Measurements from ENCODE around the gene FMO3. TPM values are rescaled to one million over a fixed set of nuclear protein-coding genes. Genes with fewer than 3 reads are reported as not detected.

The FMO3 gene
- polyA plus RNA-seq, 1 donor (not counting 4 experiments of a cell fraction or from before 2014, with no cell fraction given) = not detected

- peaks cover 3% of the 10 kb centered on the region for H3K27me3 ChIP-seq (ENCODE audit: control insufficient read depth, extremely low read depth, insufficient read depth, low read length)
- dilution Hi-C loops (cut with MboI; ENCODE audit: extremely low pct_ligation_motif_present, low sequenced_read_pairs) = no loop called here
- H3K79me2 ChIP-seq (ENCODE audit: control insufficient read depth, insufficient read depth, low read length) = no peaks in the 10 kb centered on the region
- no peaks in the 10 kb centered on the region for H3K4me1 ChIP-seq (ENCODE audit: control insufficient read depth, extremely low read depth, insufficient read depth, low read length)
- H3K9ac ChIP-seq (ENCODE audit: control insufficient read depth, extremely low read depth, insufficient read depth, low read length) = no peak overlapping the region
- DNase-seq (ENCODE audit: low read depth, low spot score) = no peak
- no peak overlapping the region for H3K4me3 ChIP-seq (ENCODE audit: control insufficient read depth in 2 of 3, extremely low read depth in 1 of 3, insufficient read depth in 2 of 3, low read depth in 1 of 3, low read length in 3 of 3)
- H3K36me3 ChIP-seq (ENCODE audit: control insufficient read depth in 2 of 2, extremely low read depth in 1 of 2, insufficient read depth in 2 of 2, low read length in 2 of 2) = no peaks in the 10 kb centered on the region
- H3K27ac ChIP-seq (ENCODE audit: control insufficient read depth, insufficient read depth, low read length) = no peak overlapping the region
- no peak overlapping the region for H2AFZ ChIP-seq (ENCODE audit: control insufficient read depth, low read length)
- no peaks in the 10 kb centered on the region for H3K9me1 ChIP-seq (ENCODE audit: control insufficient read depth, extremely low read depth, insufficient read depth, low read length)
- no peak for FAIRE-seq
- no peaks in the 10 kb centered on the region for H4K20me1 ChIP-seq (ENCODE audit: control insufficient read depth, extremely low read depth, insufficient read depth, low read length)
- H3K4me2 ChIP-seq (ENCODE audit: control insufficient read depth, extremely low read depth, insufficient read depth, low read depth, low read length) = no peak overlapping the region
- TF ChIP-seq CTCF (optimal IDR thresholded peaks at IDR 0.05 in 1 of 3, IDR thresholded peaks at IDR 0.05 in 1 of 3, conservative IDR thresholded peaks at IDR 0.05 in 1 of 3; ENCODE audit: extremely low read depth in 1 of 3, insufficient read depth in 2 of 3, low read length in 3 of 3) (no peak), EZH2 (IDR thresholded peaks at IDR 0.05; ENCODE audit: low read length) (no peak)
- H3K9me3 ChIP-seq (ENCODE audit: control insufficient read depth, low read depth, low read length) = no peaks in the 10 kb centered on the region
Measured at GRCh38 chr1:171117085-171117484, 26.4 kb downstream of the FMO3 start.

- Histone ChIP-seq H3K27ac (ENCODE audit: control insufficient read depth, insufficient read depth, low read length) (no peak overlapping the region), H3K9me3 (ENCODE audit: control insufficient read depth, low read depth, low read length) (no peaks in the 10 kb centered on the region), H3K4me2 (ENCODE audit: control insufficient read depth, extremely low read depth, insufficient read depth, low read depth, low read length) (no peak overlapping the region), H3K9me1 (ENCODE audit: control insufficient read depth, extremely low read depth, insufficient read depth, low read length) (no peaks in the 10 kb centered on the region), H3K9ac (ENCODE audit: control insufficient read depth, extremely low read depth, insufficient read depth, low read length) (no peak overlapping the region), H4K20me1 (ENCODE audit: control insufficient read depth, extremely low read depth, insufficient read depth, low read length) (no peaks in the 10 kb centered on the region), H3K27me3 (ENCODE audit: control insufficient read depth, extremely low read depth, insufficient read depth, low read length) (no peaks in the 10 kb centered on the region), H3K79me2 (ENCODE audit: control insufficient read depth, insufficient read depth, low read length) (no peaks in the 10 kb centered on the region), H2AFZ (ENCODE audit: control insufficient read depth, low read length) (no peak overlapping the region), H3K36me3 (ENCODE audit: control insufficient read depth in 2 of 2, extremely low read depth in 1 of 2, insufficient read depth in 2 of 2, low read length in 2 of 2) (no peaks in the 10 kb centered on the region), H3K4me3 (ENCODE audit: control insufficient read depth in 2 of 3, extremely low read depth in 1 of 3, insufficient read depth in 2 of 3, low read depth in 1 of 3, low read length in 3 of 3) (no peak overlapping the region), H3K4me1 (ENCODE audit: control insufficient read depth, extremely low read depth, insufficient read depth, low read length) (no peaks in the 10 kb centered on the region)
- DNase-seq (ENCODE audit: low read depth, low spot score) (no peak), FAIRE-seq (no peak)
- dilution Hi-C loops (cut with MboI; ENCODE audit: extremely low pct_ligation_motif_present, low sequenced_read_pairs) = no loop called here
- TF ChIP-seq CTCF (optimal IDR thresholded peaks at IDR 0.05 in 1 of 3, IDR thresholded peaks at IDR 0.05 in 1 of 3, conservative IDR thresholded peaks at IDR 0.05 in 1 of 3; ENCODE audit: extremely low read depth in 1 of 3, insufficient read depth in 2 of 3, low read length in 3 of 3) = no peak
- no peak for TF ChIP-seq EZH2 (IDR thresholded peaks at IDR 0.05; ENCODE audit: low read length)
Measured at GRCh38 chr1:171119648-171120047, 28.9 kb downstream of the FMO3 start.

Measured in keratinocyte (primary cell).